ENCODE measurements around the gene WDR33.

WDR33 gene

DNA sequence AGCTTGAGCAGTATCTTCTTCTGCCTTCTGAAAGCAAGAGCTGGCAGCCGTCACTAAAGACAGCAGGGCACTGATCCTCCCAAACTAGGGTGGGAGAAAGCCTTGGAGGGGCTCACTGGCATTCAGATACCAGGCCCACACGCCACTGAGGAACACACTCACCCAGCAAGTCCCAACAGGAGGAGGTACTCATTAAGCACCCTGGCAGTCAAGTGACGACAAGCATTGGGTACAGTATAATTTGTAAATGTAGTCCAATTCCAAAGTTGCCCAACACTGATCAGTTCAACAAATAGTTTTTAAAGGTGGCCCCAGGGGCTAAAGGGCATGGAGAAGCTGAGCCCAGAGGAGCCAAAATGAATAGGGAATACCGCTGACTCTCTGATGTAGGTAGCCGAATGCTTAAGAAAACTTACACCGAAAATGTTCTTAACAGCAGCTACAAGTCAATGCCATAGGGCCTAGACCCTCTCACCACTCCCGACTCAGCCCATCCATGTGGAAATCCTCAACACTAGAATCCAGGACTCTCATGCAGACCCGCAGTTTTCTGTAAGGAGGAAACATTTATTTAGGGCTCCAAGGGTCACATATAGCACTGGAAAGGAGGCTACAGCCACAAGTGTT, 145.6 kb downstream of the WDR33 start (continued):
- TF ChIP-seq CTCF (tag by site-specific recombination; IDR thresholded peaks at IDR 0.05), result no peak
- TF ChIP-seq ZNF555 (tag by site-specific recombination; conservative IDR thresholded peaks at IDR 0.05), result no peak
- TF ChIP-seq ZNF560 (tag by site-specific recombination; IDR thresholded peaks at IDR 0.05; ENCODE audit: borderline replicate concordance), result no peak
- TF ChIP-seq ZNF544 (tag by site-specific recombination; IDR thresholded peaks at IDR 0.05), result no peak
- TF ChIP-seq ZNF416 (tag by site-specific recombination; IDR thresholded peaks at IDR 0.05), result no peak
- TF ChIP-seq, protein P1, sequence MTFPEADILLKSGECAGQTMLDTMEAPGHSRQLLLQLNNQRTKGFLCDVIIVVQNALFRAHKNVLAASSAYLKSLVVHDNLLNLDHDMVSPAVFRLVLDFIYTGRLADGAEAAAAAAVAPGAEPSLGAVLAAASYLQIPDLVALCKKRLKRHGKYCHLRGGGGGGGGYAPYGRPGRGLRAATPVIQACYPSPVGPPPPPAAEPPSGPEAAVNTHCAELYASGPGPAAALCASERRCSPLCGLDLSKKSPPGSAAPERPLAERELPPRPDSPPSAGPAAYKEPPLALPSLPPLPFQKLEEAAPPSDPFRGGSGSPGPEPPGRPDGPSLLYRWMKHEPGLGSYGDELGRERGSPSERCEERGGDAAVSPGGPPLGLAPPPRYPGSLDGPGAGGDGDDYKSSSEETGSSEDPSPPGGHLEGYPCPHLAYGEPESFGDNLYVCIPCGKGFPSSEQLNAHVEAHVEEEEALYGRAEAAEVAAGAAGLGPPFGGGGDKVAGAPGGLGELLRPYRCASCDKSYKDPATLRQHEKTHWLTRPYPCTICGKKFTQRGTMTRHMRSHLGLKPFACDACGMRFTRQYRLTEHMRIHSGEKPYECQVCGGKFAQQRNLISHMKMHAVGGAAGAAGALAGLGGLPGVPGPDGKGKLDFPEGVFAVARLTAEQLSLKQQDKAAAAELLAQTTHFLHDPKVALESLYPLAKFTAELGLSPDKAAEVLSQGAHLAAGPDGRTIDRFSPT (tag by site-specific recombination; IDR thresholded peaks at IDR 0.05), result no peak
- TF ChIP-seq GLIS2 (tag by site-specific recombination; IDR thresholded peaks at IDR 0.05), result no peak

GRCh38 chr2:127664895-127665225, 146.1 kb downstream of the WDR33 start:
- POLR2A ChIA-PET, result no interaction called here
- no peaks in the 10 kb centered on the region for H3K4me1 ChIP-seq (ENCODE audit: control insufficient read depth, insufficient read depth, low read length)
- no peaks in the 10 kb centered on the region for H3K9me3 ChIP-seq (ENCODE audit: control insufficient read depth, insufficient read depth, low read depth, low read length)
- TF ChIP-seq ZSCAN30 (tag by site-specific recombination; IDR thresholded peaks at IDR 0.05) (no peak), ZNF211 (tag by site-specific recombination; IDR thresholded peaks at IDR 0.05; ENCODE audit: low read depth) (no peak), ZNF701 (tag by site-specific recombination; IDR thresholded peaks at IDR 0.05) (no peak), ZNF600 (tag by site-specific recombination; IDR thresholded peaks at IDR 0.05) (no peak), ZBTB1 (tag by site-specific recombination; IDR thresholded peaks at IDR 0.05) (no peak), ZNF239 (tag by site-specific recombination; IDR thresholded peaks at IDR 0.05) (no peak)
- TF ChIP-seq, protein P1 (tag by site-specific recombination; IDR thresholded peaks at IDR 0.05), result no peak
- no peak overlapping the region for H3K4me3 ChIP-seq (ENCODE audit: low read depth, low read length)
- no peaks in the 10 kb centered on the region for H3K36me3 ChIP-seq (ENCODE audit: control insufficient read depth in 2 of 2, insufficient read depth in 1 of 2, low read length in 2 of 2)
- no peak overlapping the region for H3K27ac ChIP-seq (ENCODE audit: extremely low read depth, low read depth, low read length)
- CTCF ChIA-PET, result interaction anchor here (1.2 kb wide), 1 partner anchor 15 kb away, joined by 5 read pairs; no protein-coding TSS in a partner anchor

DNA sequence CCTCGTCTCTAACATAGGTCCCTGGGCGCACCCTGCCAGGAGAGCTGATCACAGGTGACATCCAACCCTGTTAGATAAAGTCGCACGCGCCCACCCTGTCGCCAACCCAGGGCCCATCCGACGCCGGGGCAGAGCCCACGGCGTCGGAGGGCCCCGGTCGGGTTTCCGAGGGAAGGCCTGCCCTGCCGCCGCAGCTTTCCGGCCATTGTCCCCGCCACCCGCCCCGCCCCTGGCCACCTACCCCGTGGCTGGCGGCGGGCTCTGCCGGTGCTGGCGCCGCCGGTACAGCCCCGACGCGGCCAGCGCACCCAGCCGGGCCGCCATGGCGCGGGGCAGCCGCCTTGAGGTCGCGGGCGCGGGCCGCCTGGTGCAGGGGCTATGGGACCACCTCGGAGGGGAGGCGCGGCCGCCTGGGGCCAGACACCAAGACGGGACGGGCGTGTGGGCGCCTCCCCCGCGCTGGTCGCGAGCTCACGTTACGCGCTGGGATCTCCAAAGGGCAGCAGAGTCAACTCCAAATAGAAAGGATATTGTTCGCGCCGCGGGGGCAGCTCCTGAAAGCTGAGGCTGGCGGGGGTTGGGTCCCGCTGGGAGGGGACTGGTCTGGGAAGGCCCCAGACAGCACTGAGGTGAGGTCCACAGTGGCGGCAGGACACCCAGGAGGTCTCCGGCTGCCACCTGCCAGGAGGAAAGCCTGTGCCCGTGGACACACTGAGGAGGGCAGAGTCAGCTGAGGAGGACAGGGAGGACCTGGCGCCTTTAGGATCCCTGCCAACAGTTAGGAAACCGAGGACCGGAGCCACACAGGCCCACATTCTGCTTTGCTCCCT, 146.7 kb downstream of the WDR33 start:
- Histone ChIP-seq H3K27ac (ENCODE audit: extremely low read depth, low read depth, low read length) (no peak overlapping the region), H3K36me3 (ENCODE audit: control insufficient read depth in 2 of 2, insufficient read depth in 1 of 2, low read length in 2 of 2) (no peaks in the 10 kb centered on the region), H3K9me3 (ENCODE audit: control insufficient read depth, insufficient read depth, low read depth, low read length) (no peaks in the 10 kb centered on the region), H3K4me3 (ENCODE audit: low read depth, low read length) (peak overlapping the region; percentile 8; the same call in 1 of the 2 replicates), H3K4me1 (ENCODE audit: control insufficient read depth, insufficient read depth, low read length) (no peaks in the 10 kb centered on the region)
- POLR2A ChIA-PET, result no interaction called here
- CTCF ChIA-PET, result interaction anchor here (1.2 kb wide), 1 partner anchor 15 kb away, joined by 5 read pairs; no protein-coding TSS in a partner anchor
- TF ChIP-seq YY2 (tag by site-specific recombination; IDR thresholded peaks at IDR 0.05), result no peak
- TF ChIP-seq GLIS2 (tag by site-specific recombination; IDR thresholded peaks at IDR 0.05), result no peak
- TF ChIP-seq ZNF391 (tag by site-specific recombination; IDR thresholded peaks at IDR 0.05; ENCODE audit: borderline replicate concordance, low read depth), result no peak
- TF ChIP-seq ZBTB44 (tag by site-specific recombination; IDR thresholded peaks at IDR 0.05), result no peak
- TF ChIP-seq, protein P2, sequence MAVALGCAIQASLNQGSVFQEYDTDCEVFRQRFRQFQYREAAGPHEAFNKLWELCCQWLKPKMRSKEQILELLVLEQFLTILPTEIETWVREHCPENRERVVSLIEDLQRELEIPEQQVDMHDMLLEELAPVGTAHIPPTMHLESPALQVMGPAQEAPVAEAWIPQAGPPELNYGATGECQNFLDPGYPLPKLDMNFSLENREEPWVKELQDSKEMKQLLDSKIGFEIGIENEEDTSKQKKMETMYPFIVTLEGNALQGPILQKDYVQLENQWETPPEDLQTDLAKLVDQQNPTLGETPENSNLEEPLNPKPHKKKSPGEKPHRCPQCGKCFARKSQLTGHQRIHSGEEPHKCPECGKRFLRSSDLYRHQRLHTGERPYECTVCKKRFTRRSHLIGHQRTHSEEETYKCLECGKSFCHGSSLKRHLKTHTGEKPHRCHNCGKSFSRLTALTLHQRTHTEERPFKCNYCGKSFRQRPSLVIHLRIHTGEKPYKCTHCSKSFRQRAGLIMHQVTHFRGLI (tag by site-specific recombination; IDR thresholded peaks at IDR 0.05), result no peak
- no peak for TF ChIP-seq ZNF121 (tag by site-specific recombination; IDR thresholded peaks at IDR 0.05)
- TF ChIP-seq ZNF114 (tag by site-specific recombination; IDR thresholded peaks at IDR 0.05), result no peak
- TF ChIP-seq, protein P3, sequence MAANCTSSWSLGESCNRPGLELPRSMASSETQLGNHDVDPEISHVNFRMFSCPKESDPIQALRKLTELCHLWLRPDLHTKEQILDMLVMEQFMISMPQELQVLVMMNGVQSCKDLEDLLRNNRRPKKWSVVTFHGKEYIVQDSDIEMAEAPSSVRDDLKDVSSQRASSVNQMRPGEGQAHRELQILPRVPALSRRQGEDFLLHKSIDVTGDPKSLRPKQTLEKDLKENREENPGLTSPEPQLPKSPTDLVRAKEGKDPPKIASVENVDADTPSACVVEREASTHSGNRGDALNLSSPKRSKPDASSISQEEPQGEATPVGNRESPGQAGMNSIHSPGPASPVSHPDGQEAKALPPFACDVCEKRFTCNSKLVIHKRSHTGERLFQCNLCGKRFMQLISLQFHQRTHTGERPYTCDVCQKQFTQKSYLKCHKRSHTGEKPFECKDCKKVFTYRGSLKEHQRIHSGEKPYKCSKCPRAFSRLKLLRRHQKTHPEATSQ (tag by site-specific recombination; IDR thresholded peaks at IDR 0.05), result no peak

Data from HEK293 (cell line).